HG02884 (cell line): ENCODE data around the gene TIAM2.
"Not testable (repeated sequence)": the region's sequence is repeated elsewhere in the genome, so short reads cannot be mapped to it uniquely, and the experiment has no call there.

Source experiments
- ATAC-seq: cut with Tn5 transposase; IDR thresholded peaks from one replicate; pipeline ENCODE4 v1.9.1; 2021; ENCODE audit warnings: mild to moderate bottlenecking, moderate library complexity; ENCODE audit not compliant: unreplicated experiment

The TIAM2 gene

GRCh38 chr6:155090166-155090565, 95.1 kb downstream of the TIAM2 start:
- ATAC-seq, result no peak

- no peak for ATAC-seq
These were observed 96.6 kb downstream of the TIAM2 start for GRCh38 chr6:155091756-155092155.

GRCh38 chr6:155093430-155093829, 98.3 kb downstream of the TIAM2 start:
- no peak for ATAC-seq

- ATAC-seq, result no peak
These were observed 105.0 kb downstream of the TIAM2 start for GRCh38 chr6:155100087-155100486.

GRCh38 chr6:155100591-155100990, 105.5 kb downstream of the TIAM2 start:
- ATAC-seq, result no peak

- ATAC-seq, result not testable (repeated sequence)
These were observed 108.0 kb downstream of the TIAM2 start for GRCh38 chr6:155103083-155103645.

- no peak for ATAC-seq
These were observed 108.8 kb downstream of the TIAM2 start for GRCh38 chr6:155103816-155104366.

GRCh38 chr6:155106456-155107115, 111.5 kb downstream of the TIAM2 start:
- ATAC-seq, result no peak

- ATAC-seq, result no peak
These were observed 112.4 kb downstream of the TIAM2 start for GRCh38 chr6:155107432-155108069.

- ATAC-seq, result no peak
These were observed 113.1 kb downstream of the TIAM2 start for GRCh38 chr6:155108070-155108820.

GRCh38 chr6:155110721-155111120, 115.6 kb downstream of the TIAM2 start:
- no peak for ATAC-seq

GRCh38 chr6:155112757-155113156, 117.6 kb downstream of the TIAM2 start:
- no peak for ATAC-seq

- peak; percentile 81 for ATAC-seq
These were observed 120.9 kb downstream of the TIAM2 start for GRCh38 chr6:155115893-155116570.

GRCh38 chr6:155116571-155116910, 121.4 kb downstream of the TIAM2 start:
- ATAC-seq, result no peak

- ATAC-seq, result no peak
These were observed 122.1 kb downstream of the TIAM2 start for GRCh38 chr6:155117256-155117655.

- no peak for ATAC-seq
These were observed 122.7 kb downstream of the TIAM2 start for GRCh38 chr6:155117785-155118184.

GRCh38 chr6:155119201-155119600, 124.1 kb downstream of the TIAM2 start:
- not testable (repeated sequence) for ATAC-seq

GRCh38 chr6:155120034-155120433, 124.9 kb downstream of the TIAM2 start:
- no peak for ATAC-seq

GRCh38 chr6:155121294-155121693, 126.2 kb downstream of the TIAM2 start:
- ATAC-seq, result no peak

GRCh38 chr6:155121699-155122098, 126.6 kb downstream of the TIAM2 start:
- ATAC-seq, result no peak
